Vagina (tissue), 2 donors: Measurements from ENCODE around the gene PAQR7. TPM values are rescaled to one million over a fixed set of nuclear protein-coding genes. Genes with fewer than 3 reads are reported as not detected.

ENCODE experiments used
- DNase-seq, 2 donors: peaks; one replicate each; pipeline ENCODE4 v3.0.0-alpha.2; 2017; ENCODE audit errors: extremely low spot score in 2 of 2
- H3K27ac ChIP-seq: fragments of 200-600 bp; sonication (generic); one replicate; pipeline ENCODE4 v1.5.1; 2019
- H3K27me3 ChIP-seq: fragments of 200-600 bp; sonication (generic); one replicate; pipeline ENCODE4 v1.5.1; 2019
- H3K36me3 ChIP-seq, 2 donors: fragments of 200-600 bp; sonication (generic); one replicate each; pipeline ENCODE4 v1.5.1; 2017 to 2019
- H3K4me1 ChIP-seq: fragments of 200-600 bp; sonication (generic); one replicate; pipeline ENCODE4 v1.5.1; 2019
- H3K4me3 ChIP-seq, 2 donors: fragments of 200-600 bp; sonication (generic); 1 replicate in 1 of 2; 2 replicates in 1 of 2; pipeline ENCODE4 v1.5.1; 2016 to 2019
- H3K9me3 ChIP-seq: fragments of 200-600 bp; sonication (generic); one replicate; pipeline ENCODE4 v1.5.1; 2019
- CTCF ChIP-seq, 3 experiments: fragments of 450-650 bp in 2 of 3; fragments of 200-600 bp in 1 of 3; sonication (generic) in 1 of 3; IDR thresholded peaks; one replicate each; pipeline ENCODE4 v1.5.1; 2017 to 2019; ENCODE audit warnings: antibody characterized with exemption in 3 of 3, mild to moderate bottlenecking in 2 of 3, moderate library complexity in 2 of 3
- POLR2A ChIP-seq, 2 donors: fragments of 450-650 bp; IDR thresholded peaks; one replicate each; pipeline ENCODE4 v1.6.1; 2017; ENCODE audit warnings: antibody characterized with exemption in 2 of 2, mild to moderate bottlenecking in 2 of 2, moderate library complexity in 2 of 2
- POLR2AphosphoS5 ChIP-seq, 2 donors: sonication (generic); formaldehyde crosslinking; IDR thresholded peaks; one replicate each; pipeline ENCODE4 v1.9.0; 2017; ENCODE audit warnings: antibody characterized with exemption in 2 of 2, mild to moderate bottlenecking in 2 of 2, low read depth in 1 of 2; ENCODE audit not compliant: insufficient read depth in 1 of 2
- intact Hi-C: fragments of 100-400 bp; cut with DNase I; formaldehyde crosslinking; loops from one replicate; pipeline ENCODE4 v1.15.1; 2023
- total RNA-seq: library from RNA; depleted of rRNA; stranded (reverse); fragments of >200 nt; gene quantifications from one replicate; pipeline ENCODE4 v1.2.3, GENCODE V29; 2016

Gene PAQR7
- total RNA-seq, 1 donor from 2014 or later, result 7.1 TPM

GRCh38 chr1:25831569-25832196, 43.8 kb downstream of the PAQR7 start:
- intact Hi-C loops, result no loop called here
- no peak for DNase-seq
- Histone ChIP-seq H3K4me1 (no peaks in the 10 kb centered on the region), H3K9me3 (no peaks in the 10 kb centered on the region), H3K36me3 (peaks cover 5 to 70% of the 10 kb centered on the region in 2 donors), H3K27ac (no peak overlapping the region), H3K27me3 (no peaks in the 10 kb centered on the region), H3K4me3 (no peak overlapping the region)
- TF ChIP-seq POLR2A (IDR thresholded peaks at IDR 0.05) (no peak), CTCF (IDR thresholded peaks at IDR 0.05) (no peak), POLR2AphosphoS5 (IDR thresholded peaks at IDR 0.05; ENCODE audit: insufficient read depth in 1 of 2, low read depth in 1 of 2) (no peak)

- no peak for DNase-seq
- TF ChIP-seq CTCF (IDR thresholded peaks at IDR 0.05), result no peak
- no peak for TF ChIP-seq POLR2A (IDR thresholded peaks at IDR 0.05)
- TF ChIP-seq POLR2AphosphoS5 (IDR thresholded peaks at IDR 0.05; ENCODE audit: insufficient read depth in 1 of 2, low read depth in 1 of 2), result no peak
- Histone ChIP-seq H3K4me1 (no peaks in the 10 kb centered on the region), H3K27ac (no peak overlapping the region), H3K4me3 (no peak overlapping the region), H3K36me3 (peaks cover 5 to 81% of the 10 kb centered on the region in 2 donors), H3K9me3 (no peaks in the 10 kb centered on the region), H3K27me3 (no peaks in the 10 kb centered on the region)
- intact Hi-C loops, result no loop called here
These were observed 46.5 kb downstream of the PAQR7 start for GRCh38 chr1:25829046-25829445.

GRCh38 chr1:25828491-25828890, 47.0 kb downstream of the PAQR7 start:
- Histone ChIP-seq H3K4me3 (no peak overlapping the region), H3K4me1 (no peaks in the 10 kb centered on the region), H3K36me3 (peaks cover 5 to 77% of the 10 kb centered on the region in 2 donors), H3K9me3 (no peaks in the 10 kb centered on the region), H3K27me3 (no peaks in the 10 kb centered on the region), H3K27ac (no peak overlapping the region)
- intact Hi-C loops, result no loop called here
- DNase-seq, result no peak
- no peak for TF ChIP-seq POLR2A (IDR thresholded peaks at IDR 0.05)
- no peak for TF ChIP-seq POLR2AphosphoS5 (IDR thresholded peaks at IDR 0.05; ENCODE audit: insufficient read depth in 1 of 2, low read depth in 1 of 2)
- no peak for TF ChIP-seq CTCF (IDR thresholded peaks at IDR 0.05)

- intact Hi-C loops, result no loop called here
- Histone ChIP-seq H3K36me3 (peaks cover 5 to 57% of the 10 kb centered on the region in 2 donors), H3K9me3 (no peaks in the 10 kb centered on the region), H3K4me3 (no peak overlapping the region), H3K27ac (no peak overlapping the region), H3K27me3 (no peaks in the 10 kb centered on the region), H3K4me1 (peaks cover 11% of the 10 kb centered on the region)
- no peak for DNase-seq
- no peak for TF ChIP-seq POLR2A (IDR thresholded peaks at IDR 0.05)
- TF ChIP-seq CTCF (IDR thresholded peaks at IDR 0.05), result no peak
- no peak for TF ChIP-seq POLR2AphosphoS5 (IDR thresholded peaks at IDR 0.05; ENCODE audit: insufficient read depth in 1 of 2, low read depth in 1 of 2)
These were observed 48.9 kb downstream of the PAQR7 start for GRCh38 chr1:25826571-25826970.

GRCh38 chr1:25825605-25826004, 49.9 kb downstream of the PAQR7 start:
- Histone ChIP-seq H3K4me1 (peaks cover 21% of the 10 kb centered on the region), H3K4me3 (no peak overlapping the region), H3K27ac (no peak overlapping the region), H3K27me3 (no peaks in the 10 kb centered on the region), H3K36me3 (peaks cover 5 to 48% of the 10 kb centered on the region in 2 donors), H3K9me3 (no peaks in the 10 kb centered on the region)
- TF ChIP-seq POLR2AphosphoS5 (IDR thresholded peaks at IDR 0.05; ENCODE audit: insufficient read depth in 1 of 2, low read depth in 1 of 2) (no peak), CTCF (IDR thresholded peaks at IDR 0.05) (no peak), POLR2A (IDR thresholded peaks at IDR 0.05) (no peak)
- intact Hi-C loops, result no loop called here
- DNase-seq, result no peak
